IPS-20b (cell line): ENCODE data around the gene YPEL5.

Experiments
- H3K27ac ChIP-seq: one replicate; pipeline ENCODE4 v1.5.1; 2013; ENCODE audit warnings: low read length
- H3K27me3 ChIP-seq: 2 replicates; pipeline ENCODE4 v1.6.1; 2013; ENCODE audit warnings: mild to moderate bottlenecking, low read length, inconsistent platforms; ENCODE audit not compliant: insufficient read depth
- H3K36me3 ChIP-seq: 2 replicates; pipeline ENCODE4 v1.6.1; 2013; ENCODE audit warnings: low read depth, mild to moderate bottlenecking, inconsistent platforms, low read length, moderate library complexity; ENCODE audit not compliant: insufficient read depth
- H3K4me1 ChIP-seq: 2 replicates; pipeline ENCODE4 v1.6.1; 2013; ENCODE audit warnings: mild to moderate bottlenecking, control low read depth, inconsistent platforms, low read length, moderate library complexity; ENCODE audit not compliant: insufficient read depth
- H3K4me3 ChIP-seq: 2 replicates; pipeline ENCODE4 v1.5.1; 2013; ENCODE audit warnings: mild to moderate bottlenecking, low read length, inconsistent platforms
- H3K9ac ChIP-seq: 2 replicates; pipeline ENCODE4 v1.6.1; 2013; ENCODE audit warnings: low read depth, mild to moderate bottlenecking, inconsistent platforms, low read length, moderate library complexity
- H3K9me3 ChIP-seq: 2 replicates; pipeline ENCODE4 v1.6.1; 2013; ENCODE audit warnings: mild to moderate bottlenecking, low read depth, low read length, inconsistent platforms; ENCODE audit not compliant: insufficient read depth

Gene YPEL5

DNA sequence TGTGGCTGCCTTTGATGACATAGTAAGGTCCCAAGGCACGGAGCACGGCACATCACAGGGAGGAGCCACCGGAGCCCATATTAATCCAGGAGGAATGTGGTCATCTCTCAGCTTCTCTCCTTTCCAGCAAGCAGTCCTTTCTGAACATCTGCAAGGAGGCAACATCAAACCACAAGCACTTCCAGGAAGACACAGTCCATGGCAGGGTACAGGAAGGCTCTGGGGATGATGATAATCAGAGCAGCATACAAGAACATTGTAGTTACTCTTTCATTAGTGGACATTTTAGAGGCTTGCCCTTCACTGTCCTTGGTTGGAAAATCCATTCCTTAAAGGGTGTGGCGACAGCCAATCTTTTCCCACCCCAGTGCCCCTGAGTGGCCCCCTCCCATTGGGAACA, 31.1 kb downstream of the YPEL5 start:
- Histone ChIP-seq H3K9me3 (no peaks in the 10 kb centered on the region), H3K36me3 (no peaks in the 10 kb centered on the region), H3K9ac (no peak overlapping the region), H3K4me1 (no peaks in the 10 kb centered on the region), H3K4me3 (no peak overlapping the region), H3K27me3 (peaks cover 3% of the 10 kb centered on the region; the same call in 1 of the 2 replicates), H3K27ac (no peak overlapping the region)

- Histone ChIP-seq H3K27me3 (peaks cover 3% of the 10 kb centered on the region; the same call in 1 of the 2 replicates), H3K9ac (no peak overlapping the region), H3K4me3 (no peak overlapping the region), H3K36me3 (no peaks in the 10 kb centered on the region), H3K4me1 (no peaks in the 10 kb centered on the region), H3K27ac (no peak overlapping the region), H3K9me3 (no peaks in the 10 kb centered on the region)
Measured at GRCh38 chr2:30178618-30179434, 32.0 kb downstream of the YPEL5 start.

DNA sequence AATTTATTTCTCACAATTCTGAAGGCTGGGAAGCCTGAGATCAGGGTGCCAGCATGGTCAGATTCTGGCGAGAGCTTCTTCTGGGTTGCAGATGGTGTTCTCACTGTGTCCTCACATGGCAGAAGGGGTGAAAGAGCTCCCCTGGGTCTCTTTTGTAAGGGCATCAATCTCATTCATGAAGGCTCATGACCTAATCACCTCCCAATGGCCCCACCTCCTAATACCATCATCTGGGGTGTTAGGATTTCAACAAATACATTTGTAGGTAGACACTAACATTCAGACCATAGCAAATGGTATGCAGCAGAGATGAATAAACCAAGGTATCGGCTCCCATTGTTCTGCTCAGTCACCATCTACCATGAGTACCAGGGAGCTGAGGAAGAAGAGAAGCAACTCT, 32.7 kb downstream of the YPEL5 start:
- no peak overlapping the region for H3K4me3 ChIP-seq

DNA sequence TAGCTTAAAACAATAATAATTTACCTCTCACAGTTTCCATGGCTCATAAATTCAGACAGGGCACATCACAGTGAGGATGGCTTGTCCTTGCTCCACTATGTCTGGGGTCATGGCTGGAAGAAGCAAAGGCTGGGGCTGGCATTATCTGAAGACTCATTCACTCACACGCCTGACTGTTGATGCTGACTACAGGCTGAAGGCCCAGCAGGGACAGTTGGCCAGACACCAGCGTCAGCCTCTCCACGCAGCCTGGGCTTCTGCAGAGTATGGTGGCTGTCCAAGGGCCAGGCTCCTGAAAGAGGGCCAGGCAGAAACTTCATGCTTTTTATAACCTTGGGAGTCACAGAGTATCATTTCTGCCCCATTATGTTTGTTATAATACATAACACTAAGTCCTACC, 33.4 kb downstream of the YPEL5 start:
- H3K4me1 ChIP-seq = no peaks in the 10 kb centered on the region
- H3K9ac ChIP-seq = no peak overlapping the region
- H3K27me3 ChIP-seq = peaks cover 3% of the 10 kb centered on the region; the same call in 1 of the 2 replicates
- H3K36me3 ChIP-seq = no peaks in the 10 kb centered on the region
- H3K9me3 ChIP-seq = no peaks in the 10 kb centered on the region
- no peak overlapping the region for H3K27ac ChIP-seq
- no peak overlapping the region for H3K4me3 ChIP-seq

More for the DNA sequence above, 32.7 kb downstream of the YPEL5 start:
- no peaks in the 10 kb centered on the region for H3K4me1 ChIP-seq
- no peak overlapping the region for H3K9ac ChIP-seq
- no peak overlapping the region for H3K27ac ChIP-seq
- H3K36me3 ChIP-seq = no peaks in the 10 kb centered on the region
- H3K9me3 ChIP-seq = no peaks in the 10 kb centered on the region
- H3K27me3 ChIP-seq = peaks cover 3% of the 10 kb centered on the region; the same call in 1 of the 2 replicates

- Histone ChIP-seq H3K27me3 (peaks cover 3% of the 10 kb centered on the region; the same call in 1 of the 2 replicates), H3K27ac (no peak overlapping the region), H3K9me3 (no peaks in the 10 kb centered on the region), H3K9ac (no peak overlapping the region), H3K4me3 (no peak overlapping the region), H3K36me3 (no peaks in the 10 kb centered on the region), H3K4me1 (no peaks in the 10 kb centered on the region)
Measured at GRCh38 chr2:30181176-30181575, 34.4 kb downstream of the YPEL5 start.

DNA sequence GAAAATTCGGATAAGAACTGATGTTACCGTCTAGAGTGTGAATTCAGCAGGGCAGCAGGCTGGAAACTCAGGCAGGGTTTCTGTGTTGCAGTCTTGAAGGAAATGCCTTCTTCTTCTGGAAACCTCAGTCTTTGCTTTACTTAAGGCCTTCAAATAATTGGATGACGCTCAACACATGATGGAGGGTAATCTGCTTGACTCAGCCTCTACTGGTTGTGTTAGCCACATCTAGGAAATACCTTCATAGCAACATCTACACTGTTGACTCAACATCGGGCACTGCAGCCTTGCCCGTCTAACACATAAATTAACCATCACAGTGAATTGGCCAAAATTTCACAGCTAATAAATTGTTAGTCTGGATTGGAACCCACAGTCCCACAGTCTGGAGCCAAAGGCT, 37.2 kb downstream of the YPEL5 start:
- H3K27ac ChIP-seq = no peak overlapping the region
- H3K9me3 ChIP-seq = no peaks in the 10 kb centered on the region
- H3K27me3 ChIP-seq = no peaks in the 10 kb centered on the region
- H3K9ac ChIP-seq = no peak overlapping the region
- no peak overlapping the region for H3K4me3 ChIP-seq
- no peaks in the 10 kb centered on the region for H3K36me3 ChIP-seq
- no peaks in the 10 kb centered on the region for H3K4me1 ChIP-seq

DNA sequence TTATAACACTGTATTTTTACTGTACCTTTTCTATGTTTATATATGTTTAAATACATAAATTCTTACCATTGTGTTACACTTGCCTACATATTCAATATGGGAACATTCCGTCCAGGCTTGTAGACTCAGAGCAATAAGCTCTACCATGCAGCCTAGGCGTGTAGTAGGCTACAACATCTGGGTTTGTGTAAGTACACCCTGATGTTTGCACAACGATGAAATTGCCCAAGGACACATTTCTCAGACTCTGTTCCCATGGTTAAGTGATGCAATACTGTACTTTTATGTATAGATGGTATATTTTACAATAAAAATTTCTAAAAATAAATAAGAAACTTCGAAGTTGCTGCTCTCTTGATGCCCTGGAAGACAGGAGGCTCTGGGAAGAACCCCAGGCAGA, 38.4 kb downstream of the YPEL5 start:
- Histone ChIP-seq H3K4me3 (no peak overlapping the region), H3K4me1 (no peaks in the 10 kb centered on the region), H3K27ac (no peak overlapping the region), H3K9me3 (no peaks in the 10 kb centered on the region), H3K9ac (no peak overlapping the region), H3K27me3 (no peaks in the 10 kb centered on the region), H3K36me3 (no peaks in the 10 kb centered on the region)

- H3K4me3 ChIP-seq = no peak overlapping the region
- no peak overlapping the region for H3K9ac ChIP-seq
- H3K27me3 ChIP-seq = no peaks in the 10 kb centered on the region
- no peaks in the 10 kb centered on the region for H3K9me3 ChIP-seq
- no peak overlapping the region for H3K27ac ChIP-seq
- H3K36me3 ChIP-seq = no peaks in the 10 kb centered on the region
- no peaks in the 10 kb centered on the region for H3K4me1 ChIP-seq
Measured at GRCh38 chr2:30188292-30188691, 41.5 kb downstream of the YPEL5 start.

DNA sequence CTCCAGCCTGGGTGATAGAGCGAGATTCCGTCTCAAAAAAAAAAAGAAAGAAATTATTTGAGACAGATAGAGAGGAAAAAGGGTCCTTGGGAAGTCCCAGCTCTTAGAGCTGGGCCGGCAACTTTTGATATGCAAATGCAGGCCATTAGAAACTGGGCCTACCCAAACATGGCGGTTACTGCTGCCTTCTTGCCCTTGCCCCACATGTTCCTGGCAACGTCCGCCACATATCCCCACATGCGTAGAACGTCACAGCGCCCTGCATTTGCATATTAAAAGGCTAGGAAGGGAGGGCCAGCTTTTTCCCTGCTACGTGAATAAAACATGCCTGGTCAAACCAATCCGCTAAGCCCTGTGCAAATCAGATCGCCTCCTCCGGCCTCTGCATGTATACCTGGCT, 43.8 kb downstream of the YPEL5 start:
- Histone ChIP-seq H3K9ac (no peak overlapping the region), H3K27me3 (no peaks in the 10 kb centered on the region), H3K4me1 (no peaks in the 10 kb centered on the region), H3K36me3 (no peaks in the 10 kb centered on the region), H3K4me3 (no peak overlapping the region), H3K9me3 (no peaks in the 10 kb centered on the region), H3K27ac (no peak overlapping the region)

DNA sequence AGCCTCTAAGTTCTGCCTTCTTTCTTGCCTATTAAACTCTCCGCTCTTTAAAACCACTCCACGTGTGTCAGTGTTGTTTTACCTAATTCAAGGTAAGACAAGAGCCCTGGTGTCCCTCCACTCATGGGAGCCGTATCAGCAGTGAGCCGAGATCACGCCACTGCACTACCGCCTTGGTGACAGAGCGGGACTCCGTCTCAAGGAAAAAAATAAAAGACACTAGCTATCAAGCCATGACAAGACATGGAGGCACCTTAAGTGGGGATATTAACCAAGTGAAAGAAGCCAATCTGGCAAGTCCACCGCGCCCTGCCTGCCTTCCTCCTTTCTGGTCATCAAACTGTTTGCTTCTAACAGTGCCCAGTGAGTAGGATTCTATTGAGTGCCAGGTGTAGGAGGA, 44.3 kb downstream of the YPEL5 start:
- H3K4me3 ChIP-seq = no peak overlapping the region
- no peaks in the 10 kb centered on the region for H3K4me1 ChIP-seq

GRCh38 chr2:30191819-30192271, 45.0 kb downstream of the YPEL5 start:
- no peaks in the 10 kb centered on the region for H3K27me3 ChIP-seq
- H3K4me3 ChIP-seq = no peak overlapping the region
- no peak overlapping the region for H3K9ac ChIP-seq
- no peaks in the 10 kb centered on the region for H3K36me3 ChIP-seq
- H3K9me3 ChIP-seq = no peaks in the 10 kb centered on the region
- H3K4me1 ChIP-seq = no peaks in the 10 kb centered on the region
- no peak overlapping the region for H3K27ac ChIP-seq

More for the DNA sequence above, 44.3 kb downstream of the YPEL5 start:
- no peaks in the 10 kb centered on the region for H3K27me3 ChIP-seq
- no peak overlapping the region for H3K9ac ChIP-seq
- no peaks in the 10 kb centered on the region for H3K36me3 ChIP-seq
- no peak overlapping the region for H3K27ac ChIP-seq
- H3K9me3 ChIP-seq = no peaks in the 10 kb centered on the region

GRCh38 chr2:30192314-30192713, 45.5 kb downstream of the YPEL5 start:
- Histone ChIP-seq H3K27me3 (no peaks in the 10 kb centered on the region), H3K27ac (no peak overlapping the region), H3K9me3 (no peaks in the 10 kb centered on the region), H3K9ac (no peak overlapping the region), H3K4me1 (no peaks in the 10 kb centered on the region), H3K36me3 (no peaks in the 10 kb centered on the region), H3K4me3 (no peak overlapping the region)
